NT2/D1 (cell line): ENCODE data around the gene PAFAH2.

Experiments used
- SUZ12 ChIP-seq: IDR thresholded peaks from 2 replicates; pipeline ENCODE4 v1.6.1; 2011; ENCODE audit not compliant: insufficient read length, insufficient read depth; ENCODE audit errors: extremely low read depth
- YY1 ChIP-seq: IDR thresholded peaks from 2 replicates; pipeline ENCODE4 v1.6.1; 2011; ENCODE audit not compliant: insufficient read length, insufficient read depth
- ZNF274 ChIP-seq: IDR thresholded peaks from 2 replicates; pipeline ENCODE4 v1.6.1; 2011; ENCODE audit warnings: mild to moderate bottlenecking, low read depth, low read length

GRCh38 chr1:25985171-25985570 is 12.7 kb downstream of the PAFAH2 start:
- no peak for TF ChIP-seq SUZ12
- no peak for TF ChIP-seq ZNF274
- TF ChIP-seq YY1 = no peak
